Endometrial microvascular endothelial cells (primary cell): ENCODE data around the gene ATP5MC2. TPM values are rescaled to one million over a fixed set of nuclear protein-coding genes. Genes with fewer than 3 reads are reported as not detected.
"Not testable (repeated sequence)": the region's sequence is repeated elsewhere in the genome, so short reads cannot be mapped to it uniquely, and the experiment has no call there.

Source experiments
- in situ Hi-C: cut with HindIII; loops from 2 replicates; pipeline ENCODE4 v1.10.0; 2017; ENCODE audit warnings: low sequenced_read_pairs, low pct_unique_long_range_greater_than_20kb; ENCODE audit errors: inconsistent ontology term
- total RNA-seq: library from RNA; depleted of rRNA; stranded (reverse); fragments of >200 nt; gene quantifications from one replicate; pipeline ENCODE4 v1.2.3, GENCODE V29; 2015; ENCODE audit errors: inconsistent ontology term

The ATP5MC2 gene
- total RNA-seq = 587 TPM

DNA sequence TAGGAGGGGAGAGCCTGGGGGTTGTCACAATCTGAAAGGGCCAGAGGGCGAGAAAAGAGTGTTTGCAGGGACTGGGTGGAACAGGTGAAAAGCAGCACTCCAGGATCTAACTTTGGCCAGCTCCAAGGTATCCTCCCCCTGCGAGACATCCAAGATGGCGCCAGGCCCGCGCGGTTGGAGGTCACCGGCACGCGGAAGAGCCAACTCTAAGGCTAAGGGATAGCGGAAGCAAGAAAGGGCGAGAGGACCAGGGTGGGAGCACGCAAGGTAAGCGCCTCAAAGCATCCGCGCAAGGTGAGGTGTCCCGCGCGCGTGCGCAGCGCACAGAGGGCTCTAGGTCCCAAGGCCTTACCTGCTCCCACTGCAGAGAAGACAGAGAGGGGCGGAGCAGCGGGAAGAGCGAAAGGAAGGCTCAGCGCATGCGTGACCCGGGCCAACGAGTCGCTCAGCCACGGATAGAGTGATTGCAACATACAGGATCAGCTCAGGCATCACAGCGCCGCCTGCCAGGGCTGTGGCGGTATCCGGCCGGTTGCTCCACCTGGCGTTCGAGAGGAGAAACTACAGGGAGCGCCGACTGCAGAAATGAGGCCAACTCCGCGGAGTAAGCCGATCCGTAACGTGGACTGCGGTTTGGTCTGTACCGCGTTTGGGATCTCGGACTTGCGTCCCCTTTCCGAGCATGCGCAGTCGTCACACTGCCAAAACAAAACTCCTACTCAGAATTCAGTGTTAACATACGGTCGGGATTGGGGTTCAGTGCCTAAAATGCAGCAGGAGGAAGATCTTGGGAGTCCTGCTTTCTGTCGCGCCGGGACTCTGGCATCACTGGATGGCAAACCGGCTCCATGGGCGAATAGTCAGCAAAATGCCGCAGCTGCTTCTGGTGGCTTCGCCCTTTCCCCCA, at the start of gene ATP5MC2:
Gene ATP5MC2 (minus strand): TSS at position 383 of the 907 bp plus-strand sequence. CDS start 3,469 bp downstream, outside the sequence.
- in situ Hi-C loops = no loop called here

DNA sequence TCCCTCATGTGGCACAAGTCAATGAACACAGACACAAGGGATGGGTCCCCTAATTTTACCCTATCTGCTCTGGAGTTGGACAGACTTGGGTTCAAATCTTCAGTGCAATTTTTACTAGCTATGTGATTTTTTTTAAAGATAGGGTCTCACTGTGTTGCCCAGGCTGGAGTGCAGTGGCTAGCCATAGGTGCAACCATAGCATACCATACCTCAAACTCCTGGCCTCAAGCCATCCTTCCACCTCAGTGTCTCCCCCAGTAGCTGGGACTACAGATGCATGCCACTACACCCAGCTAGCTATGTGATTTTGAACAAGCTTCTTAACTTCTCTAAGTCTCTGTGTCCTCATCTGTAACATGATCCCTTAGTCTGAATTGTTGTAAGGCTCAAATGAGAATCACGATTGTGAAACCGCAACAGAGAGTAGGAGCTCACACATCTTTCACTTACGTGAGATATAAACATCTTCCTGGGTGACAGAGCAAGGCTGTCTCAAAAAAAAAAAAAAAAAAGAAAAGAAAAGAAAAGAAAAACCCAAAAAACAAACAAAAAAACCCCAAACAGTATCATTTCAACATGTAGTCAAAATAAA, 46.7 kb upstream of the ATP5MC2 start:
- in situ Hi-C loops = no loop called here

DNA sequence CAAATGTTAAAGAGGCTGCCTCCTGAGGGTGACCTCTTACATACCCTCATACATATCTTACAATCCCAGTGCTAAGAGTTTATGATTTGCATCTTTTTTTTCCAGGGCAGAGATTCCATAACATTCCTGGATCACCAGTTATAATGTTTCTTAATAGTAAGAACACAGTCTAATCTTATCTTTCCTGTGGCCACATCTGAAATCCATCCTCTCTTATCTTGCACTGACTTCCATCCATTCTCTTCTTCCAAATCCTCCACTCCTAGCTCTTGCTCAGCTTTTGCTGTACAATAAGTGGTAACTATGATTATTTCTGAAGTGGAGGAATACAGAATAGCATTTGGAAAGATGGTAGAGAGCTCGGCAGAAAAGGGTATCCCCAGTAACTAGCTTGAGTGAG, 45.1 kb upstream of the ATP5MC2 start:
- in situ Hi-C loops = no loop called here

DNA sequence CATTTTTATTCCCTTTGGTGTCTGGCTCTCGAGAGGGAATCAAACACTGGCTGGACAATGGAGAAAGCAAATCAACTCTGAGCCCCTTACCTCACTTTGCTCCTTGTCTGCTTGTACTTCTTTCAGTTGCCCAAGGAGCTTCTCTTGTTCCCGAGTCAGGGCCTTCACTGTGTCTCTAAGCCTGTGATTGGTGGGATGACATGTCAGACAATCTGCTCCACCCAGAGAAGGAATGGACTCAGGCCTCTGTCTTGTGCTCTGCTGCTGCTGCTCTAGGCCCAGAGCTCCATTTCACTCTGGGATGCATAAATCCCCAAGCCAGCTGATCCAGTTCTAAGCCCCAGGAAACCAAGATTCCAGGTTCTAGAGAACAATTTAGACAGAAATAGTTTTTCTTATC, 43.8 kb upstream of the ATP5MC2 start:
- in situ Hi-C loops = no loop called here

DNA sequence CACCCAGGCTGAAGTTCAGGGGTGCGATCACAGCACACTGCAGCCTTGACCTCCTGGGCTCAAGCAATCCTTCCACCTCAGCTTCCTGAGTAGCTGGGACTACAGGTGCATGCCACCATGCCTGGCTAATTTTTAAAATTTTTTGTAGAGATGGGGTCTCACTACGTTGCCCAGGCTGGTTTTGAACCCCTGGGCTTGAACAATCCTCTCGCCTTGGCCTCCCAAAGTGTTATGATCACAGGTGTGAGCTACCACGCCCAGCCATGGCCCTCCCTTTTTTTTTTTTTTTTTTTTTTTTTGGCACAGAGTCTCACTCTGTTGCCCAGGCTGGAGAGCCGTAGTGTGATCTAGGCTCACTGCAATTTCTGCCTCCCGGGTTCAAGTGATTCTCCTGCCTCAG, 42.7 kb upstream of the ATP5MC2 start:
- in situ Hi-C loops = not testable (repeated sequence)

DNA sequence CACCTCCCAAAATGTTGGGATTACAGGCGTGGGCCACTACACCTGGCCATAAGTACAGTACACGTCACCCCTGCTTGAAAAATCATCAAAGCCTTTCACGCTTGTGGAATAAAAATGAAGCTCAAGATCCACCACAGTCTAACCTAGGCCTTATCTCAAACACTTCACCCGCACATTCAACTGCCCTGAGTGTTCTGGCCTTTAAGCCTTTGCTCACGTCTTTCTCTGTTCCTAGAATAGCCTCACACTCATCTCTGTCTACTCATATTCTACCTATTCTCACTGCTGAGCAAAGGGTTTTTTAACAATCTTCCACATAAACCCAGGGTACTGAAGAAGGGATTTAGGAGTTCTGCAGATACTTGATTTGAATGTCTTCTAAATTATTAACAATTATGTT, 41.4 kb upstream of the ATP5MC2 start:
- in situ Hi-C loops = no loop called here

DNA sequence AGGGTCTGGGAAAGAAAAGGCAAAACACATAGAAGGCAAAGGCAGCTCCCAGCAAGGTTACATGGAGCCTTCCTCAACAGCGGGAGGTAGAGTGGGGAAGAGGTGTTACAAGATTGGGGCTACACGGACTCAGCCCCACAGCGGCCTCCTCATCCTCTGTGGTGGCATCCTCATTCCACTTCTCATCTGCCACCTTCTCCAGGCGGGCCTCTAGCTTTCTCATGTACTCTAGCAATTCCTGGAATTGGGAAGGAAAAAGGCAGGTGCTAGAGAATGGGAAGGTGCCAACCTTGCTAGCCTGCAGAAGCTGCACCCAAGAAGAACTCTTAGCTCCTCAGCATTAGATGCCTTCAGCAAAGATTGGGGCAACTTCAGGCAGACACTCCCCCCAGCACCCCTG, 38.1 kb upstream of the ATP5MC2 start:
- in situ Hi-C loops = no loop called here

DNA sequence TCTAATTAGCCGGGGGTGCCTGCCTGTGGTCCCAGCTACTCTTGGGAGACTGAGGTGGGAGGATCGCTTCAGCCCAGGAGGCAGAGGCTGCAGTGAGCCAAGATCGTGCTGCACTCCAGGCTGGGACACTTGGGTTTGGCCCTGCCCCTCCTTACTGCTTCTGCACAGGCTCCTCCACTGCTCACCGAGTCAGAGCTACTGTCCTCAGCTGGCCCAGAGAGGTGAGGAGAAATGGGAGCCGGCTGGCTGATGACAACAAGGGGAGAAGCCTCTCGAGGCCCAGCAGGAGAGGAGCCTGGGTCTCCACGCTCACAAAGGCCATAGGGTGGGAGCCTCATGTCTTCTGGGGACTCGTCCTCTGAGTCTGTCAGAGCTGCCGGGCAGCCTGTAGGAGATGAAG, 37.6 kb upstream of the ATP5MC2 start:
- in situ Hi-C loops = no loop called here

DNA sequence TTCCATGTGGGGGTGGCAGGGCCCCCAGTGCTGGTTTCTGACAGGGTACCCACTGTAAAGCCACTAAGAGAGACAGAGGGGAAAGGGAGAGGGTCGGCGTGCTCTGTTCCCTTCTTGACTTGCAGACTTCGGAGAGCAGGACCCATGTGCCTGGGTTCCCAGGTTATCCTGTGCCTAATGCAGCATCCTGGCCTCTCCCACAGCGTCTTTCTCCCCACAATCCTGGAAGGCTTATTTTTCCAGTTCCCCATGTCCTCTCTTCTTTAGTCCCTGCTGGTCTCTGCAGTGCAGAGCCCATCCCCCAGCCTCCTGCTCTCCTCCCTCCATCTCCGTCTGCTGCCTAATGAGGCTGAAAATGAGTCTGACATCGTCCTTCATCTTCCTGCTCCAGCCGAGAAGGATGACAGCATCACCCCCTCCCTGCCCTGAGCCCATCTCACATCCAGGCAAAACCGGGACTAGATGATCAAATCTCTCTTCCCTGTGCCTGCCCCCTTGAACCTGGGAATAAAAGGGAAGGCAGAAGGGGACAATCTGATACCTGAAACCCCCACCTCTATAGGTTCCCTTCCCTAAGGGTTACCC, 36.3 kb upstream of the ATP5MC2 start:
- in situ Hi-C loops = no loop called here

DNA sequence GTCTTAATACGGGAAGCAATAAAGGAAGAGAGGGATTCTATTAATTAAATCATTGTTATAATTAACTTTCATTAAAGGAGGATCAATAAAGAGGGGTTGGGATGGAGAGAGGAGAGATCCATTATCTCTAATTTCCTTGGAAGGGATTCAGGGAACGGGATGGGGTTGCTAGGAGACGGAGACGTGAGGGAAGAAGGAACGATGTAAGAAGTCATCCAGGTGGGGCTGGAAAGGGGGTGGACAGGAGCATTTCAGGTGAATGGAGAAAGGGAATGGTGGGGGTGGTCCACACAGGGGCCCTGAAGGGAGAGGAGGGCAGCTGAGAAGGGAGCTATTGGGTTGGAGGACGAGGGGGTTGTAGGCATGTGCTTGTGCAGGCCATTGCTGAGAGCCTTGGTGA, 34.2 kb upstream of the ATP5MC2 start:
- in situ Hi-C loops = no loop called here

DNA sequence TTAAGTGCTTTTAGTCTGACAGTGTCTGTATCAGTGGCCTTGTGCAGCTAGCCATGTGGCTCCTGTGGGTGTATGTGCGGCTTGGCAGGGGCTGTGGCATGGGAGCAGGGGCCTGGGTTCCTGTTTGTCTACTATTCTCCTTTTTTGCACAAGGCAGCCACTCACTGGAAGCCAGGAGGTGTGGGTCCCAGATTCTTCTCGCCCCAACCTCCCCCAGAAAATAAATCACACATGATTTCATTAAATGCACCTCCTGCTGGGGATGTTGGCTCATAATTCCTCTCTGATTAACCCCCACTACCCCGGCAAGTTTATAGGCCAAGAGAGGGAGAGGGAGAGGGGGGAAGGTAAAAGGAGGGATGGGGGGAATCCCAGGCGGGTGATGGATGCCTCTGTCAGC, 33.8 kb upstream of the ATP5MC2 start:
- in situ Hi-C loops = no loop called here

DNA sequence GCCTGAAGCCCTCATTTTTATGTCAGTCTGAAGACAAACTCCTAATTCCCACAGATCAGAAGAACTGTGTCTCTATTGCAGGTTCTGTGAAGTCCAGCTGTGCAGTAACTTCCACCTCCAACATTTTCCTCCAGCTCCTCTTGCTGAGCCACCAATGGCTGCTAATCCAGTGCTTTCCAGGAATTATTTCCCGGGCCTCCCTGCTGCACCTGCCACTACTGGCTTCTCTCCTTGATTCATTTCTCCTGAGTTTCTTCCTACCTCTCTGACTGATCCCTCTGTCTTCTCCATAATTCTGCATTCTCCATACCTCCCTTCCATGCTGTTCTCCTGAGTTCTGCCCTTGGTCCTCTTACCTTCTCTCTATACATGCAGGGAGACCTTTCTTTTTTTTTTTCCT, 30.2 kb upstream of the ATP5MC2 start:
- in situ Hi-C loops = no loop called here

DNA sequence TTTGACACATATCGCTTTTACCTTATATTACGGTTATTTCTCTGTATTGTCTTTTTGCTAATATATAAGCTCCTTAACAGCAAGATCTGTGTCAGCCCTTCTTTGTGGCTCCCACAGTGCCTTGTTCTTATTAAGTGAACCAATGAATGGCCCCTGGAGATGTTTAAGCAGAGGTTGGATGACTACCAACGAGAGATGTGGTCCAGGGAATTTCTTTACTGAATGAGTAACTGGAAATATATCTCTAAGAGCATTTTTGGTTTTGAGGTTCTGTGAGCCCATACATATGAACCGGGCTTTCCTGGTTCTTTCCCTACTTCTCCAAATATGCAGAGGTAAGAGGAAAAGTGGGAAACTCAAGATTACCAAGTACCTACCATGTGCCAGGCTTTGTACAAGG, 27.9 kb upstream of the ATP5MC2 start:
- in situ Hi-C loops = no loop called here

DNA sequence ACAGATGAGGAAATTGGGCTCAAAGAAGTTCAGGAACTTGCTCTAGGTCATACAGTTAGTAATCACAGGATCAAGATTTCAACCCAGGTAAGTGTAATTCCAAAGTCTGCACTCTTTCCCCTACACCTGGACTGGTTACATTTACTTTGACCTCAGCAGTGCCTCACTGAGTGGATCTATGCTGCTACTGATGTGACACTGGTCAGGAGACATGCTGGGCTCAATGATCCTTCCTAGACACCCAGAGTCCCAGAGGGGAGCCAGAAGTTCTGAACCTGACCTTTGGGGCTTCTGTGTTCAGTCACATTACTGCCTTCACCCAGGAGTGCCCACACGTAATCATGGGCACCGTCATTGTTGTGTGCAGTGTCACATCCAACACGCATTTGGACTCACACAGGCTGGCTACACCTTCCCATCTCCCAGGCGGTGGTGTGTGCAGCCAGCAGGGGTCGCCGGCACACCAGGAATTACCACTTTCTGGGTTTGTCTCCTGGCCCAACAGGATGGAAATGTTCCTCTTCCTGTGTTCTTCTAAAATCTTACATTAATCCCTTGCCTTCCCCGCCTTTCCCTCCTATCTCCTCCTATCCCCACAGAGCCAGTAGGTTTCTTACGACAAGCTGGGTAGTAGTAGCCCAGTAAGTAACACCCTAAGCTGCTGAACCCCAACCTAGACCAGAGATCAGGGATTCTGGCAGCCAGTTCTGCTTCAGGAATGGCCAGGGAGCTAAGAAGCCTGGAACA, 25.8 kb upstream of the ATP5MC2 start:
- in situ Hi-C loops = no loop called here

DNA sequence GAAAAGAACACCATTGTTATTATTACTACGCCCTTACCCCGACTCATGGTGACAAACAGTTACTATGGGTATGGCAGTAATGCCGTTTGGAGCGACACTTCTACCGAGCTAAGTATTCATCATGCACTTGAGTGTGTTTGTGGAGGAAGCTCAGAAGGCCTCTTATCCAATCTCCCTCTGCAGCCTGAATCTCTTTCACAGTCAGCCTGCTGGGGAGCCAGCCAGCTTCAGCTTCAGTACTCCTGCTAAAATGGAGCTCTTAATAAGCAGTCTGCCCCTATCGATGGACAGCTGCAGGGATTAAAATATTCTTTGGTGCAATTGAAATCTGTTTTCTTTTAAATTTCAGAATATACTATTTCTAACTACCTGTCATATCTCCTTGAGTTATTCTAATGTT, 24.7 kb upstream of the ATP5MC2 start:
- in situ Hi-C loops = no loop called here

DNA sequence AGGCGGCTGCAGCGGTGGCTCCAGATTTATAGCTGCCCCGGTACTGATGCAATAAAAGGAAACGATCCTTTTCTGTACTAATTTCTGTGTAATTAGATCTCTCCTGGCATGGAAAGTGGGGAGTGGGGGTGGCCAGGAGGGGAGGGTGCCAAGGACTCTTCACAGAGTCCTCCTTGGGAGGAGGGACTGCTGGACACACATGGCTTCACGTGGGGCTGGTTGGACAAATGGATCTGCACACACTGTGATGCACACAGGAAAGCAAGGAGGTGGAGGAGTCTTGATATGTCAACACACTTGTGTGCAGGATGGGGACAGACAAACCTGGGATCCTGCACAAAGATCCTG, 23.8 kb upstream of the ATP5MC2 start:
- in situ Hi-C loops = no loop called here

DNA sequence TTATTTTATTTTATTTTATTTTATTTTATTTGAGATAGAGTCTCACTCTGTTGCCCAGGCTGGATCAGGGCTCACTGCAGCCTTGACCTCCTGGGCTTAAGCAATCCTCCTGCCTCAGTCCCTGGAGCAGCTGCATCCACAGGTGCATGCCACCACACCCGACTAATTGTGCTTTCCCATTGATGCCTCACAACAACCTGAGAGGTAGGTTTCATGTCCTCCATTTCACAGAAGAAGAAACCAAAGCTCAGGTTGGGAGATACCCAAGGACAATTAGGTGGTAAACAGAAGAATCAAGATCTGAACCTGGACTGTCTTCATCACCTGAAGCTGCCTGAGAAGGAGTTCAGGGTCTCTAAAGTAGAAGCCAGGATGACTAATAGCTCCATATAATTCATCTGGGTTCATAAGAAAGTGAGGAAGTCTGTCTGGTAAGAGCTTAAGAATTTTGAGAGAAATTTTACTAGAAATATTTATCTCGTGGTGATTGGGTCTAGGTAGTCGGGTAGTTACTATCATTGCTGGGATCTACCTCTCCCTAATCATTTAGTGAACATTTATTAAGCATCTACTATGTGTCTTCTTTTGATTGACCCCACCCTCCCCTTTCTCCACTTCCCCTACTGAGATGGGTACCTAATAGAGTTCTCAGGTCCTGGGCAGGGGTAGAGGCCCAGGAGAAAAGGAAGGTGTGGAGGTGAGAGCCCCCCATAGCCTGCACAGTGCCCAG, 23.2 kb upstream of the ATP5MC2 start:
- in situ Hi-C loops = no loop called here

DNA sequence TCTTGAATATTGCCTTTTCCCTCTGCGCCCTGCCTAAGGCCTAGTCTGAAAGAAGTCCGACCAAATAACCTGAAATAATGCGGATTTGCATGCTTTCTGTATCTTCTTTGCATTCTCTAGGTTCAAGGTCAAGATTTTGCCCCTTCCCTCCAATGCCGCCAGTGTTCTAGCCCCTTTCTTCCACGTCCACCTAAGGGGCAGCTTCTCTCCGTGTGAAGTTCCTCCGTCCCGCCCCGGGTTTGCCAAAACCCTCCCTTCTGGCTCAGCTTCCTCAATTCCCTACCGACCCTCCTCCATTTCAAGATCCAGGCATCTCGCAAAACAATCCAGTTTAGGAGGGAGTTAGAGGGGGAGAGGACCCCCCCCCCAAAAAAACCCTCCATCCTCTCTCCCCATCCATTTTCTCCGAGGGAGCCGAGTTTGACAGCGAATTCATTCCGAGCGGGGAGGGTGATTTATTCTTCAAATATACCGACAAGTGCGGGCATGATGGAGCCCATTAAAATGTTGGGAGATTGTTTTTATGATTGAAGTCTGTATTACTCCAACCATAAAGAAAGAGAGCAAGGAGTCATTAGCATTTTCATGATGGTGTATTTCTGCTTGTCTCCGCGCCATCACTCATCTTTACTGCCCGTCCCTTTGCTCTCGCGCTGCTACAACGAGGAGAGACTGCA, 20.9 kb upstream of the ATP5MC2 start:
- in situ Hi-C loops = no loop called here
